HL-60/S4 treated with phorbol 12-myristate 13-acetate at 8.2 ng/mL for 4 days and 3 days (cell line): ENCODE results near the gene FREM1.

Experiments
- in situ Hi-C: fragments of 300-500 bp; cut with MboI; formaldehyde crosslinking; loops from 2 replicates; pipeline ENCODE4 v1.15.0; 2022; ENCODE audit warnings: low sequenced_read_pairs

FREM1 gene

GRCh38 chr9:14870090-14870489 is 40.1 kb downstream of the FREM1 start:
- in situ Hi-C loops, result no loop called here

GRCh38 chr9:14869671-14870070 is 40.6 kb downstream of the FREM1 start:
- in situ Hi-C loops, result no loop called here

- in situ Hi-C loops, result no loop called here
Observed at GRCh38 chr9:14868772-14869583, 41.2 kb downstream of the FREM1 start.

- in situ Hi-C loops, result no loop called here
Observed at GRCh38 chr9:14868418-14868771, 41.8 kb downstream of the FREM1 start.

GRCh38 chr9:14866200-14866749 is 44.0 kb downstream of the FREM1 start:
- in situ Hi-C loops, result no loop called here

GRCh38 chr9:14864309-14864708 is 45.9 kb downstream of the FREM1 start:
- in situ Hi-C loops, result no loop called here

GRCh38 chr9:14863402-14863801 is 46.8 kb downstream of the FREM1 start:
- in situ Hi-C loops, result no loop called here

- in situ Hi-C loops, result no loop called here
Observed at GRCh38 chr9:14857449-14858305, 52.6 kb downstream of the FREM1 start.

GRCh38 chr9:14849851-14850250 is 60.4 kb downstream of the FREM1 start:
- in situ Hi-C loops, result no loop called here

- in situ Hi-C loops, result no loop called here
Observed at GRCh38 chr9:14849296-14849695, 60.9 kb downstream of the FREM1 start.

GRCh38 chr9:14846871-14847311 is 63.3 kb downstream of the FREM1 start:
- in situ Hi-C loops, result no loop called here

GRCh38 chr9:14843163-14843562 is 67.1 kb downstream of the FREM1 start:
- in situ Hi-C loops, result no loop called here

- in situ Hi-C loops, result no loop called here
Observed at GRCh38 chr9:14842269-14842668, 68.0 kb downstream of the FREM1 start.

GRCh38 chr9:14838701-14839100 is 71.5 kb downstream of the FREM1 start:
- in situ Hi-C loops, result no loop called here

GRCh38 chr9:14836885-14837284 is 73.3 kb downstream of the FREM1 start:
- in situ Hi-C loops, result no loop called here

GRCh38 chr9:14831661-14832060 is 78.6 kb downstream of the FREM1 start:
- in situ Hi-C loops, result no loop called here

GRCh38 chr9:14831074-14831473 is 79.2 kb downstream of the FREM1 start:
- in situ Hi-C loops, result no loop called here

GRCh38 chr9:14830057-14830456 is 80.2 kb downstream of the FREM1 start:
- in situ Hi-C loops, result no loop called here

GRCh38 chr9:14829204-14829603 is 81.0 kb downstream of the FREM1 start:
- in situ Hi-C loops, result no loop called here

GRCh38 chr9:14827805-14828204 is 82.4 kb downstream of the FREM1 start:
- in situ Hi-C loops, result no loop called here

- in situ Hi-C loops, result no loop called here
Observed at GRCh38 chr9:14824481-14824880, 85.7 kb downstream of the FREM1 start.

GRCh38 chr9:14823800-14824199 is 86.4 kb downstream of the FREM1 start:
- in situ Hi-C loops, result no loop called here
